Activated CD4-positive, alpha-beta T cell treated with anti-CD3 and anti-CD28 coated beads, Interleukin-2, amount 50 U/mL, for 4 hours (primary cell): Measurements from ENCODE around the gene CLSTN2.

Experiments
- DNase-seq, 2 experiments: peaks; one replicate each; pipeline ENCODE4 v3.0.0-alpha.2; 2020

CLSTN2 gene

GRCh38 chr3:140351466-140351865 is 416.5 kb downstream of the CLSTN2 start:
- DNase-seq = no peak

GRCh38 chr3:140355481-140355880 is 420.5 kb downstream of the CLSTN2 start:
- DNase-seq = no peak

- no peak for DNase-seq
These were observed 423.7 kb downstream of the CLSTN2 start for GRCh38 chr3:140358686-140359085.

- DNase-seq = no peak
These were observed 424.4 kb downstream of the CLSTN2 start for GRCh38 chr3:140359233-140359995.

- no peak for DNase-seq
These were observed 425.3 kb downstream of the CLSTN2 start for GRCh38 chr3:140360332-140360731.

GRCh38 chr3:140363801-140364200 is 428.8 kb downstream of the CLSTN2 start:
- no peak for DNase-seq

GRCh38 chr3:140365872-140366697 is 431.1 kb downstream of the CLSTN2 start:
- DNase-seq = no peak

GRCh38 chr3:140368223-140368811 is 433.3 kb downstream of the CLSTN2 start:
- DNase-seq = no peak

- DNase-seq = no peak
These were observed 435.7 kb downstream of the CLSTN2 start for GRCh38 chr3:140370686-140371085.

- no peak for DNase-seq
These were observed 438.2 kb downstream of the CLSTN2 start for GRCh38 chr3:140373234-140373633.

GRCh38 chr3:140375002-140375401 is 440.0 kb downstream of the CLSTN2 start:
- DNase-seq = no peak

- DNase-seq = no peak
These were observed 441.3 kb downstream of the CLSTN2 start for GRCh38 chr3:140376136-140376889.

- no peak for DNase-seq
These were observed 442.7 kb downstream of the CLSTN2 start for GRCh38 chr3:140377644-140378043.

- DNase-seq = no peak
These were observed 443.8 kb downstream of the CLSTN2 start for GRCh38 chr3:140378571-140379340.

GRCh38 chr3:140384028-140384771 is 449.2 kb downstream of the CLSTN2 start:
- DNase-seq = no peak

GRCh38 chr3:140384876-140385275 is 449.9 kb downstream of the CLSTN2 start:
- no peak for DNase-seq

- no peak for DNase-seq
These were observed 451.5 kb downstream of the CLSTN2 start for GRCh38 chr3:140386357-140387100.

GRCh38 chr3:140387244-140387643 is 452.3 kb downstream of the CLSTN2 start:
- DNase-seq = no peak

- no peak for DNase-seq
These were observed 453.4 kb downstream of the CLSTN2 start for GRCh38 chr3:140388202-140388922.

- no peak for DNase-seq
These were observed 456.1 kb downstream of the CLSTN2 start for GRCh38 chr3:140391061-140391460.
